K562 (cell line): ENCODE results near the gene NAA40. TPM values are rescaled to one million over a fixed set of nuclear protein-coding genes. Genes with fewer than 3 reads are reported as not detected.

Experiments used
- ATF7 ChIP-seq: fragments of 450-650 bp; IDR thresholded peaks from 2 replicates; pipeline ENCODE4 v1.7.1; 2014; ENCODE audit warnings: mild to moderate bottlenecking, moderate library complexity
- C11orf30 ChIP-seq: fragments of 450-650 bp; IDR thresholded peaks from 2 replicates; pipeline ENCODE4 v1.6.1; 2016; ENCODE audit warnings: low read depth, mild to moderate bottlenecking
- CBFA2T3 ChIP-seq: fragments of 450-650 bp; IDR thresholded peaks from 2 replicates; pipeline ENCODE4 v1.6.1; 2017
- CCAR2 ChIP-seq: fragments of 200-400 bp; formaldehyde crosslinking; IDR thresholded peaks from 2 replicates; pipeline ENCODE4 v1.6.1; 2017; ENCODE audit warnings: mild to moderate bottlenecking, low read depth, low read length
- EHMT2 ChIP-seq: fragments of 450-650 bp; IDR thresholded peaks from 2 replicates; pipeline ENCODE4 v1.6.1; 2018; ENCODE audit warnings: antibody characterized with exemption
- GABPB1 ChIP-seq: sonication (generic); formaldehyde crosslinking; IDR thresholded peaks from 2 replicates; pipeline ENCODE4 v1.8.0; 2022; ENCODE audit warnings: mild to moderate bottlenecking, missing genetic modification reagents
- GATAD2A ChIP-seq: fragments of 450-650 bp; IDR thresholded peaks from 2 replicates; pipeline ENCODE4 v1.6.1; 2017
- NCOR1 ChIP-seq: fragments of 450-650 bp; IDR thresholded peaks from 2 replicates; pipeline ENCODE4 v1.6.1; 2016; ENCODE audit warnings: mild to moderate bottlenecking, moderate library complexity
- PHF21A ChIP-seq: fragments of 450-650 bp; IDR thresholded peaks from 2 replicates; pipeline ENCODE4 v1.6.1; 2017; ENCODE audit warnings: low read depth, borderline replicate concordance
- SIRT6 ChIP-seq: IDR thresholded peaks from one replicate; pipeline ENCODE4 v1.6.1; 2012; ENCODE audit warnings: low read depth, mild to moderate bottlenecking, control low read depth, inconsistent platforms, low read length, moderate library complexity
- SP2 ChIP-seq: IDR thresholded peaks from 2 replicates; pipeline ENCODE4 v1.6.1; 2011; ENCODE audit warnings: mild to moderate bottlenecking, low read depth, low read length, moderate library complexity; ENCODE audit not compliant: poor library complexity, severe bottlenecking; ENCODE audit errors: extremely low read depth
- SRF ChIP-seq, 2 experiments: fragments of 250-450, 450-650 bp in 1 of 2; sonication (Bioruptor Pico) in 1 of 2; sonication (generic) in 1 of 2; formaldehyde crosslinking; IDR thresholded peaks; 2 replicates each; pipeline versions ENCODE4 v1.5.0 to v1.5.1; 2020 to 2022; ENCODE audit warnings: mild to moderate bottlenecking in 1 of 2, missing genetic modification reagents in 1 of 2
- STAT6 ChIP-seq: sonication (generic); formaldehyde crosslinking; IDR thresholded peaks from 2 replicates; pipeline ENCODE4 v1.8.1; 2023; ENCODE audit warnings: mild to moderate bottlenecking, missing genetic modification reagents
- TAF1 ChIP-seq: IDR thresholded peaks from 2 replicates; pipeline ENCODE4 v1.6.1; 2011; ENCODE audit warnings: mild to moderate bottlenecking, low read length, moderate library complexity; ENCODE audit not compliant: insufficient read depth, control insufficient read depth, severe bottlenecking; ENCODE audit errors: extremely low read depth
- TBP ChIP-seq: optimal IDR thresholded peaks from 2 replicates; pipeline ENCODE3; 2011; ENCODE audit warnings: low read depth, low read length, improper control_type of control experiment
- ZBED1 ChIP-seq: IDR thresholded peaks from 2 replicates; pipeline ENCODE4 v1.6.1; 2014
- ZNF121 ChIP-seq: sonication (generic); formaldehyde crosslinking; conservative IDR thresholded peaks from 2 replicates; pipeline ENCODE4 v1.8.0; 2022; ENCODE audit warnings: missing genetic modification reagents
- ZNF133 ChIP-seq: fragments of 250-450 bp; sonication (Bioruptor Pico); IDR thresholded peaks from 2 replicates; pipeline ENCODE4 v1.4.0; 2020; ENCODE audit warnings: mild to moderate bottlenecking
- ZNF384 ChIP-seq: IDR thresholded peaks from 2 replicates; pipeline ENCODE4 v1.6.1; 2012; ENCODE audit warnings: low read depth, low read length, improper control_type of control experiment
- ZNF740 ChIP-seq, 3 experiments: fragments of 200-800 bp in 1 of 3; sonication (Bioruptor generic) in 1 of 3; sonication (generic) in 1 of 3; formaldehyde crosslinking in 1 of 3; IDR thresholded peaks; 2 replicates each; pipeline versions ENCODE4 v1.6.1 to v1.8.0; 2016 to 2022; ENCODE audit warnings: mild to moderate bottlenecking in 2 of 3, missing compliant biosample characterization in 2 of 3, missing genetic modification characterization in 2 of 3, missing genetic modification reagents in 1 of 3
- ZSCAN32 ChIP-seq: fragments of 450-650 bp; formaldehyde crosslinking; IDR thresholded peaks from 2 replicates; pipeline ENCODE4 v1.4.0; 2020; ENCODE audit warnings: mild to moderate bottlenecking, moderate library complexity
- polyA plus RNA-seq, 8 experiments: library from polyadenylated mRNA; depleted of rRNA in 4 of 8; stranded (reverse) in 5 of 8; unstranded in 3 of 8; fragments of >200 nt; fragmentation: Nextera tagmentation in 2 of 8; fragmentation: Illumina TruSeq in 1 of 8; extraction: Ambion mirVana in 2 of 8; extraction: Trizol in 1 of 8; gene quantifications; 2 replicates each; pipeline versions ENCODE4 v1.2.1 to v1.2.3, GENCODE V29; 2011 to 2014; ENCODE audit warnings: inconsistent platforms in 1 of 8, missing spikeins in 1 of 8
- total RNA-seq, 7 experiments: library from RNA; depleted of rRNA in 6 of 7; stranded (reverse); fragments of >200 nt in 6 of 7; fragmentation: Illumina TruSeq in 2 of 7; extraction: Trizol in 2 of 7; gene quantifications; 2 replicates each; pipeline versions ENCODE4 v1.2.1 to v1.2.3, GENCODE V29; 2011 to 2021; ENCODE audit warnings: low replicate concordance in 1 of 7
- TF ChIP-seq, protein P1 (sequence below): fragments of 250-450 bp; sonication (Bioruptor Pico); IDR thresholded peaks from 2 replicates; pipeline ENCODE4 v1.4.0; 2020; ENCODE audit warnings: mild to moderate bottlenecking, moderate library complexity, borderline replicate concordance

The NAA40 gene
- total and polyA plus RNA-seq, 9 of the 15 experiments (the other 6 are each of a cell fraction or from before 2014, with no cell fraction given) = 6.2 to 39.0 (median 23.1) TPM

DNA sequence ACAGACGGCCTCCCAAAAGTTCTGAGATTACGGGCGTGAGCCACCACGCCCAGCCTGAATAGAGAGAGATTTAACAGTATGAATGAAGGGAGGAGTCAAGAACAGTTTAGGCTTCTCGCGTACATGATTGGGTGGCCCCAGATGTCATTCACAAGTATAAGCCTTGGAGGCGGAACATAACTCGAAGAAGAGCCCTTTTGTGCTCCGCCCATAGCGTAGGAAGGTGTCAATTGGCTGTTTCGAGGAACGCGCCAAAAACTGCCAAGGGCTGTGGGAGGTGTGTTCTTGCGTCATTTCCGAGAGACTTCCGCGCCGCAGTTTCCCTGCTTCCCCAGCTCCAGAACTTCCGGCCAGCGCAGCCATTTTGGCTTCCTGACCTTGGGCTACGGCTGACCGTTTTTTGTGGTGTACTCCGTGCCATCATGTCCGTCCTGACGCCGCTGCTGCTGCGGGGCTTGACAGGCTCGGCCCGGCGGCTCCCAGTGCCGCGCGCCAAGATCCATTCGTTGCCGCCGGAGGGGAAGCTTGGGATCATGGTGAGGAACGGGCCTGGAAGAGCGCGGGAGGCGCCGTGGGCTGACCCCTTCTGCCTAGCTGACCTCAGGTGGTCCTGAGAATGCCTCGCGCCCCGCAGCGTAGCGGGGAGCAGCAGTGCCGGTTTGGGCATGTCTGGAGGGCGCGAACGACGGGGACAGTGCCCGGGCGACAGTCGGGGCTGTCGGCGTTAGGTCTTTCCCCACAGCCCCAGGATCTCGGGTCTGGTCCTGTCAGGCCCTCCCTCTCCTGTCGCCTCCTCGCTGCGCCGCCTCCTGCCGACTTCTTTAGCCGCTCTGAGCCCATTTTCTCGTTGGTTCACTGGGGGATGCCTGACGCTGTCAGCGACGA, 35.7 kb downstream of the NAA40 start, which contains the start of gene COX8A (continued):
- TF ChIP-seq STAT6 (peak; percentile 66; the same call in 1 of the 2 replicates), TBP (peak; percentile 83), GABPB1 (peak; percentile 98), NCOR1 (no peak), CBFA2T3 (0 out of 2 replicates have a peak, but pooled peaks have one; percentile 21), C11orf30 (peak; percentile 66), SP2 (peak; percentile 45), ZBED1 (0 out of 2 replicates have a peak, but pooled peaks have one; percentile 62), GATAD2A (0 out of 2 replicates have a peak, but pooled peaks have one; percentile 43), TAF1 (peak; percentile 94), PHF21A (0 out of 2 replicates have a peak, but pooled peaks have one; percentile 13), ZNF121 (CRISPR knock-in tag) (peak; percentile 98), ZNF740 (CRISPR knock-in tag; IDR thresholded peaks at IDR 0.05) (peak; percentile 63), ZNF740 (tag; IDR thresholded peaks at IDR 0.05) (no peak), CCAR2 (no peak), SRF (CRISPR knock-in tag; IDR thresholded peaks at IDR 0.05) (peak in 1 of 2 experiments; percentile 68; a peak in 2 of 4 replicates), ZNF384 (no peak), ATF7 (peak; percentile 96), EHMT2 (no peak), SIRT6 (no peak), ZNF133 (CRISPR knock-in tag) (0 out of 2 replicates have a peak, but pooled peaks have one; percentile 66), ZSCAN32 (0 out of 2 replicates have a peak, but pooled peaks have one; percentile 51)
- TF ChIP-seq, protein P1, sequence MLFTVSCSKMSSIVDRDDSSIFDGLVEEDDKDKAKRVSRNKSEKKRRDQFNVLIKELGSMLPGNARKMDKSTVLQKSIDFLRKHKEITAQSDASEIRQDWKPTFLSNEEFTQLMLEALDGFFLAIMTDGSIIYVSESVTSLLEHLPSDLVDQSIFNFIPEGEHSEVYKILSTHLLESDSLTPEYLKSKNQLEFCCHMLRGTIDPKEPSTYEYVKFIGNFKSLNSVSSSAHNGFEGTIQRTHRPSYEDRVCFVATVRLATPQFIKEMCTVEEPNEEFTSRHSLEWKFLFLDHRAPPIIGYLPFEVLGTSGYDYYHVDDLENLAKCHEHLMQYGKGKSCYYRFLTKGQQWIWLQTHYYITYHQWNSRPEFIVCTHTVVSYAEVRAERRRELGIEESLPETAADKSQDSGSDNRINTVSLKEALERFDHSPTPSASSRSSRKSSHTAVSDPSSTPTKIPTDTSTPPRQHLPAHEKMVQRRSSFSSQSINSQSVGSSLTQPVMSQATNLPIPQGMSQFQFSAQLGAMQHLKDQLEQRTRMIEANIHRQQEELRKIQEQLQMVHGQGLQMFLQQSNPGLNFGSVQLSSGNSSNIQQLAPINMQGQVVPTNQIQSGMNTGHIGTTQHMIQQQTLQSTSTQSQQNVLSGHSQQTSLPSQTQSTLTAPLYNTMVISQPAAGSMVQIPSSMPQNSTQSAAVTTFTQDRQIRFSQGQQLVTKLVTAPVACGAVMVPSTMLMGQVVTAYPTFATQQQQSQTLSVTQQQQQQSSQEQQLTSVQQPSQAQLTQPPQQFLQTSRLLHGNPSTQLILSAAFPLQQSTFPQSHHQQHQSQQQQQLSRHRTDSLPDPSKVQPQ = no peak
